Smooth muscle cell (in vitro differentiated cells): ENCODE measurements around the gene BCAS1. TPM values are rescaled to one million over a fixed set of nuclear protein-coding genes. Genes with fewer than 3 reads are reported as not detected.

Experiments
- DNase-seq: peaks from one replicate; lab custom pipeline; 2025; ENCODE audit not compliant: unreplicated experiment; lab: John Stamatoyannopoulos, UW
- H2AFZ ChIP-seq: fragments of 200-600 bp; sonication (generic); 2 replicates; pipeline ENCODE4 v1.6.0; 2016; ENCODE audit warnings: antibody characterized with exemption, low read depth, mild to moderate bottlenecking
- H3F3A ChIP-seq: fragments of 200-600 bp; sonication (generic); 2 replicates; pipeline ENCODE4 v1.6.0; 2017; ENCODE audit warnings: antibody characterized with exemption, low read depth
- H3K27ac ChIP-seq: fragments of 200-600 bp; sonication (generic); 2 replicates; pipeline ENCODE4 v1.5.1; 2016; ENCODE audit warnings: low read depth, mild to moderate bottlenecking
- H3K27me3 ChIP-seq: fragments of 200-600 bp; sonication (generic); 2 replicates; pipeline ENCODE4 v1.6.1; 2016; ENCODE audit warnings: low read depth, mild to moderate bottlenecking
- H3K36me3 ChIP-seq: fragments of 200-600 bp; sonication (generic); 2 replicates; pipeline ENCODE4 v1.5.1; 2016; ENCODE audit warnings: low read depth
- H3K4me1 ChIP-seq: fragments of 200-600 bp; sonication (generic); 2 replicates; pipeline ENCODE4 v1.5.1; 2016; ENCODE audit warnings: low read depth
- H3K4me2 ChIP-seq: fragments of 200-600 bp; sonication (generic); 2 replicates; pipeline ENCODE4 v1.6.0; 2016; ENCODE audit warnings: mild to moderate bottlenecking
- H3K4me3 ChIP-seq: fragments of 200-600 bp; sonication (generic); 2 replicates; pipeline ENCODE4 v1.5.1; 2016; ENCODE audit warnings: mild to moderate bottlenecking
- H3K79me2 ChIP-seq: fragments of 200-600 bp; sonication (generic); 2 replicates; pipeline ENCODE4 v1.6.0; 2016; ENCODE audit warnings: low read depth, mild to moderate bottlenecking
- H3K9ac ChIP-seq: fragments of 200-600 bp; sonication (generic); 2 replicates; pipeline ENCODE4 v1.6.0; 2016; ENCODE audit warnings: low read depth
- H3K9me3 ChIP-seq: fragments of 200-600 bp; sonication (generic); replicated peaks from 2 replicates; pipeline ENCODE4 v1.5.1; 2016; ENCODE audit warnings: low read depth
- H4K20me1 ChIP-seq: fragments of 200-600 bp; sonication (generic); 2 replicates; pipeline ENCODE4 v1.6.0; 2016; ENCODE audit warnings: low read depth
- WGBS: methylation state at CpG from one replicate; pipeline ENCODE4 v1.1.7; 2016; ENCODE audit warnings: low lambda C conversion rate; 5-methylcytosine and 5-hydroxymethylcytosine counted together
- polyA plus RNA-seq: library from polyadenylated mRNA; unstranded; fragments of >200 nt; fragmentation: Nextera tagmentation; extraction: Ambion mirVana; gene quantifications from 2 replicates; pipeline ENCODE4 v1.2.1, GENCODE V29; 2016
- total RNA-seq: library from RNA; depleted of rRNA; stranded (reverse); fragments of >200 nt; gene quantifications from 2 replicates; pipeline ENCODE4 v1.2.3, GENCODE V29; 2014
- TF ChIP-seq, protein P1 (sequence below): fragments of 200-600 bp; sonication (generic); IDR thresholded peaks from 2 replicates; pipeline ENCODE4 v1.5.1; 2017; ENCODE audit warnings: borderline replicate concordance, mild to moderate bottlenecking, antibody characterized with exemption; ENCODE audit not compliant: insufficient read depth, poor library complexity, severe bottlenecking

Gene BCAS1
- total and polyA plus RNA-seq, 2 experiments from 2014 or later, result 0.09 to 0.15 TPM

DNA sequence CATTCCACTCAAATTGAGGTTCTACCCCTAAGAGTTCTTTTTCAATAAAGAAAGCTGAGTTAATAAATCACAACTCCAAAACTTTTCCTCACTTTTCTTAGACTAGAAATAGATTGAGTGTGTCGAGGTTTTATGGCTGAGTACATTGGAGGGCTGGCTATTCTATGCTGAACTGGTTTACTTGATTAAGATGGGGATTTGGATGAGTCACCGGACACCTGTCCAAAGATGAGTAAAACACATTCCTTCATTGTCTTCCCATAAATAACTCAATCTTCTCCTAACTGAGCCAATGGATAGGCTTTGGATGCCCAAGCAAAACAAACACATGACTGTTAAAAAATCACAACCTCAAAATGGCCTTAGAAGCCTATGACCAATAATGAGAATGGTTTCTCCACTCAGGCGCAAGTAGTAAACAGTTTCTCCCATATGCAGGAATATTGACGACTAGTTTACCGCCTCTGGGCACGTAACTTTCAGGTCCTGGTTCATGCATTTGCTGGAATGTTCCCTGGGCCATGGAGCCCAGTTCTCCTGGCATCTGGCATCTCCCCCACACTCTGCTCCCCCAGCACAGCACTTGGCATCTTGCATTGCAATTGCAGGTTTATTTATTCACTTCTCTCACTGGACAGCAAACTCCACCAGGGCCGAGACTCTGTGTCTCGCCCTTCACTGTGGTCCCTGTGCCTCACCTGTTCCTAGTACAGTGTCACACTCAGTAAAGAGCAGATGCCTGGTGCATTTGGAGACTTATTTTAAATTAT is 43.9 kb downstream of the BCAS1 start:
- H3K4me2 ChIP-seq, result no peak overlapping the region
- no peaks in the 10 kb centered on the region for H3K36me3 ChIP-seq
- H2AFZ ChIP-seq, result no peak overlapping the region
- TF ChIP-seq, protein P1, sequence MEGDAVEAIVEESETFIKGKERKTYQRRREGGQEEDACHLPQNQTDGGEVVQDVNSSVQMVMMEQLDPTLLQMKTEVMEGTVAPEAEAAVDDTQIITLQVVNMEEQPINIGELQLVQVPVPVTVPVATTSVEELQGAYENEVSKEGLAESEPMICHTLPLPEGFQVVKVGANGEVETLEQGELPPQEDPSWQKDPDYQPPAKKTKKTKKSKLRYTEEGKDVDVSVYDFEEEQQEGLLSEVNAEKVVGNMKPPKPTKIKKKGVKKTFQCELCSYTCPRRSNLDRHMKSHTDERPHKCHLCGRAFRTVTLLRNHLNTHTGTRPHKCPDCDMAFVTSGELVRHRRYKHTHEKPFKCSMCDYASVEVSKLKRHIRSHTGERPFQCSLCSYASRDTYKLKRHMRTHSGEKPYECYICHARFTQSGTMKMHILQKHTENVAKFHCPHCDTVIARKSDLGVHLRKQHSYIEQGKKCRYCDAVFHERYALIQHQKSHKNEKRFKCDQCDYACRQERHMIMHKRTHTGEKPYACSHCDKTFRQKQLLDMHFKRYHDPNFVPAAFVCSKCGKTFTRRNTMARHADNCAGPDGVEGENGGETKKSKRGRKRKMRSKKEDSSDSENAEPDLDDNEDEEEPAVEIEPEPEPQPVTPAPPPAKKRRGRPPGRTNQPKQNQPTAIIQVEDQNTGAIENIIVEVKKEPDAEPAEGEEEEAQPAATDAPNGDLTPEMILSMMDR, result no peak
- no peak overlapping the region for H3K9ac ChIP-seq
- no peak overlapping the region for H3K27ac ChIP-seq
- no peaks in the 10 kb centered on the region for H4K20me1 ChIP-seq
- WGBS, result 95% methylated on average over 8 of the region's 8 CpGs
- no peak for DNase-seq
- no peaks in the 10 kb centered on the region for H3K27me3 ChIP-seq
- H3F3A ChIP-seq, result no peaks in the 10 kb centered on the region
- H3K9me3 ChIP-seq, result no peaks in the 10 kb centered on the region
- H3K4me1 ChIP-seq, result peaks cover 9% of the 10 kb centered on the region
- H3K4me3 ChIP-seq, result no peak overlapping the region
- H3K79me2 ChIP-seq, result no peaks in the 10 kb centered on the region

DNA sequence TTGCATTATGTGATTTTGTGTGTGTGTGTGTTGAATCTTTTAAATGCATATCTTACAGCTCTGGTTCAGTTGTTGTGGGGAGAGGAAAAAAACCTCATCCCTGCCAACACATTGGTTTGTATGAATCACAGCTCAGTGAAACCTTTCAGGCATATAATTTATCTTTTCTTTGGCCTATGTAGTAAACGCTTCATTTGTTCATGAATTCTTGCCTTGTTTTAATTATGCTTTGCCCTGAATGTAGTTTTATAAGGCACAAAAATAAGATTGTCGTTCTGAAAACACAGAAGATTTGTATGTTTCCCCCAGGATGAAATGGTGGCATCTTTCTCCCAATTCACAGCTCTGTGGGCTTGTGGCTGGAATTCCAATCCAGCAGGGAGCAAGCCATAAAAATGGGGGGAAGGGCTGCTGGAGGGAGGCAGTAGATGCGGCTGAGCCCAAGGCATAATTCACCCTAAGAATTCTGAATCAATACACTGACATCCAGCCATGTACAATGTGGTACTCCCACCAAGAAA is 45.1 kb downstream of the BCAS1 start:
- TF ChIP-seq, protein P1, result no peak
- H3K4me2 ChIP-seq, result peak overlapping the region; percentile 52
- H4K20me1 ChIP-seq, result no peaks in the 10 kb centered on the region
- H3K9ac ChIP-seq, result no peak overlapping the region
- no peaks in the 10 kb centered on the region for H3K9me3 ChIP-seq
- H3K36me3 ChIP-seq, result no peaks in the 10 kb centered on the region
- no peak for DNase-seq
- H3K79me2 ChIP-seq, result no peaks in the 10 kb centered on the region
- H2AFZ ChIP-seq, result peak overlapping the region; percentile 23
- no peak overlapping the region for H3K4me3 ChIP-seq
- H3K27ac ChIP-seq, result peak overlapping the region; percentile 6
- WGBS, result 31% methylated on average over 3 of the region's 3 CpGs
- no peaks in the 10 kb centered on the region for H3F3A ChIP-seq
- H3K4me1 ChIP-seq, result peaks cover 9% of the 10 kb centered on the region
- no peaks in the 10 kb centered on the region for H3K27me3 ChIP-seq

DNA sequence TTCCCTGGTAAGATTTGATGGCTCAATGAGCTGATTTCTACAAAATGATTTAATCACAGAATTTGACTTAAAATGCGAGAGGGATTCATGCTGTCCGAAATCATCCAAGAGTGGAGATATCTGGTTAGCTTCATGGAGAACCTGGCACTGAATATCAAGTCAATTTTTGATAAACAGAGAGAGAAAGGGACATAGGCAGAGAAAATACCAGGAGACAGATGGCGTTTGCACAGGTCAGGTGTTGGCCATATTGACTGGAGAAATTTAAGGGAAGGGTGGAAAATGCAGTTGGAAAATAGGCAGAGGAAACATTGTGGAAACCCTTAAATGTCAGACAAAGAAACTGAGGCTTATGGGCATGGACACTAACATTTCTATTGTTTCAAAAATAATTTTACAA is 47.0 kb downstream of the BCAS1 start:
- Histone ChIP-seq H3K9me3 (no peaks in the 10 kb centered on the region), H3K4me3 (no peak overlapping the region), H3K4me2 (no peak overlapping the region), H2AFZ (no peak overlapping the region), H3K27me3 (no peaks in the 10 kb centered on the region), H3K27ac (no peak overlapping the region), H3F3A (no peaks in the 10 kb centered on the region), H4K20me1 (no peaks in the 10 kb centered on the region), H3K9ac (no peak overlapping the region), H3K36me3 (no peaks in the 10 kb centered on the region), H3K79me2 (no peaks in the 10 kb centered on the region), H3K4me1 (peaks cover 9% of the 10 kb centered on the region)
- TF ChIP-seq, protein P1, result no peak
- no peak for DNase-seq
- WGBS, result 100% methylated on average over 3 of the region's 3 CpGs
